GM12878 (cell line): ENCODE results near the gene HINFP. TPM values are rescaled to one million over a fixed set of nuclear protein-coding genes. Genes with fewer than 3 reads are reported as not detected.

Source experiments
- ATAC-seq: fragments of 200-7000 bp; cut with Tn5 transposase; 3 replicates; pipeline ENCODE4 v1.9.1; 2020; ENCODE audit warnings: mild to moderate bottlenecking, moderate library complexity
- BruUV-seq: library from RNA; stranded (reverse); fragments of 400-500 nt; replicated peaks from 2 replicates; lab custom pipeline; 2021; lab: Mats Ljungman, UMichigan
- CTCF ChIA-PET: fragments of 300-600 bp; sonication (Branson Sonifier 250); formaldehyde crosslinking; extraction: SDS; loops from one replicate; lab custom pipeline; 2021; ENCODE audit warnings: inconsistent platforms; lab: Yijun Ruan, JAX
- POLR2A ChIA-PET: fragments of 350-600 bp; formaldehyde crosslinking; extraction: SDS; loops from one replicate; lab custom pipeline; 2021; ENCODE audit warnings: inconsistent platforms; lab: Charles Lee
- RAD21 ChIA-PET: fragments of 300-600 bp; sonication (Branson Sonifier 250); formaldehyde crosslinking; loops from one replicate; lab custom pipeline; 2023; ENCODE audit warnings: antibody characterized with exemption; ENCODE audit not compliant: unreplicated experiment; lab: Charles Lee
- SMC1A ChIA-PET: fragments of 300-600 bp; sonication (Branson Sonifier 250); formaldehyde crosslinking; loops from one replicate; lab custom pipeline; 2023; ENCODE audit not compliant: unreplicated experiment, uncharacterized antibody; lab: Charles Lee
- DNase-seq: peaks from one replicate; pipeline ENCODE4 v3.0.0-alpha.2; 2011; ENCODE audit warnings: low read depth, low spot score
- FAIRE-seq: peaks from 3 replicates; lab custom pipeline; 2011; peaks lifted over from hg19 to GRCh38; lab: Jason Lieb, UNC
- H2AFZ ChIP-seq: 2 replicates; pipeline ENCODE4 v1.6.0; 2011; ENCODE audit warnings: low read depth, low read length, control low read depth; ENCODE audit not compliant: control insufficient read depth
- H3K27ac ChIP-seq: 2 replicates; pipeline ENCODE4 v1.5.1; 2011; ENCODE audit warnings: control low read depth; ENCODE audit not compliant: control insufficient read depth, insufficient read depth
- H3K27me3 ChIP-seq, 2 experiments: replicated peaks in 1 of 2; 2 replicates each; pipeline versions ENCODE4 v1.6.0 to v1.6.1; 2011; ENCODE audit warnings: low read length in 1 of 2; ENCODE audit not compliant: control insufficient read depth in 2 of 2, insufficient read depth in 2 of 2
- H3K36me3 ChIP-seq, 2 experiments: 2 replicates each; pipeline ENCODE4 v1.5.1; 2011; ENCODE audit warnings: low read length in 1 of 2; ENCODE audit not compliant: control insufficient read depth in 2 of 2, insufficient read depth in 2 of 2
- H3K4me1 ChIP-seq: 2 replicates; pipeline ENCODE4 v1.6.1; 2011; ENCODE audit warnings: mild to moderate bottlenecking, low read length, moderate library complexity, mixed read lengths; ENCODE audit not compliant: control insufficient read depth, insufficient read depth
- H3K4me2 ChIP-seq: 2 replicates; pipeline ENCODE4 v1.6.0; 2011; ENCODE audit warnings: control low read depth; ENCODE audit not compliant: control insufficient read depth, insufficient read depth
- H3K4me3 ChIP-seq: fragments of 200-600 bp; sonication (generic); 2 replicates; pipeline ENCODE4 v1.5.1; 2016
- H3K79me2 ChIP-seq: 2 replicates; pipeline ENCODE4 v1.6.0; 2011; ENCODE audit warnings: low read length; ENCODE audit not compliant: control insufficient read depth, insufficient read depth
- H3K9ac ChIP-seq: 2 replicates; pipeline ENCODE4 v1.8.0; 2011; ENCODE audit warnings: low read length, control low read depth, mixed read lengths; ENCODE audit not compliant: control insufficient read depth, insufficient read depth
- H3K9me3 ChIP-seq: replicated peaks from 3 replicates; pipeline ENCODE4 v1.5.1; 2011; ENCODE audit warnings: mild to moderate bottlenecking, low read length; ENCODE audit not compliant: control insufficient read depth, insufficient read depth
- H4K20me1 ChIP-seq: 2 replicates; pipeline ENCODE4 v1.6.0; 2011; ENCODE audit not compliant: control insufficient read depth, insufficient read depth
- BHLHE40 ChIP-seq, 2 experiments: fragments of 450-650 bp in 1 of 2; IDR thresholded peaks; 2 replicates each; pipeline ENCODE4 v1.6.1; 2011 to 2017; ENCODE audit warnings: low read depth in 2 of 2, borderline replicate concordance in 1 of 2, improper control_type of control experiment in 1 of 2, low read length in 1 of 2, mild to moderate bottlenecking in 1 of 2
- BMI1 ChIP-seq: fragments of 450-650 bp; IDR thresholded peaks from 2 replicates; pipeline ENCODE4 v1.6.1; 2016; ENCODE audit warnings: mild to moderate bottlenecking, moderate library complexity, borderline replicate concordance
- RB1 ChIP-seq: fragments of 450-650 bp; formaldehyde crosslinking; IDR thresholded peaks from 2 replicates; pipeline ENCODE4 v1.6.1; 2017; ENCODE audit warnings: mild to moderate bottlenecking, borderline replicate concordance
- RBBP5 ChIP-seq: fragments of 200-600 bp; sonication (generic); conservative IDR thresholded peaks from 2 replicates; pipeline ENCODE4 v1.6.1; 2016
- WGBS: methylation state at CpG from one replicate; pipeline ENCODE4 v1.1.6; 2016; ENCODE audit warnings: low lambda C conversion rate; ENCODE audit not compliant: insufficient replicate concordance, insufficient coverage; ENCODE audit errors: missing lambda C conversion rate; 5-methylcytosine and 5-hydroxymethylcytosine counted together
- in situ Hi-C: fragments of 300-500 bp; cut with MboI; formaldehyde crosslinking; loops from 9 replicates; pipeline ENCODE4 v1.14.3; 2018; ENCODE audit warnings: mixed read lengths
- intact Hi-C: fragments of 100-400 bp; cut with micrococcal nuclease; formaldehyde crosslinking; loops from one replicate; pipeline ENCODE4 v1.14.2; 2022; ENCODE audit not compliant: unreplicated experiment
- polyA plus RNA-seq, 11 experiments: library from polyadenylated mRNA; depleted of rRNA in 4 of 11; unstranded in 6 of 11; stranded (reverse) in 5 of 11; fragments of >200 nt; fragmentation: Nextera tagmentation in 4 of 11; fragmentation: Illumina TruSeq in 1 of 11; extraction: Ambion mirVana in 4 of 11; extraction: Trizol in 1 of 11; gene quantifications; 1 replicate in 1 of 11; 2 replicates in 10 of 11; pipeline versions ENCODE4 v1.2.1 to v1.2.3, GENCODE V29; 2011 to 2016; ENCODE audit warnings: inconsistent platforms in 2 of 11, missing spikeins in 2 of 11, low read depth in 1 of 11
- total RNA-seq, 4 experiments: library from RNA; depleted of rRNA in 3 of 4; stranded (reverse); fragments of >200 nt in 3 of 4; fragmentation: Illumina TruSeq in 1 of 4; extraction: Trizol in 1 of 4; gene quantifications; 2 replicates each; pipeline versions ENCODE4 v1.2.1 to v1.2.3, GENCODE V29; 2013 to 2021

The HINFP gene
- total and polyA plus RNA-seq, 10 of the 15 experiments (the other 5 are each of a cell fraction or from before 2014, with no cell fraction given): 13.1 to 26.3 (median 18.6) TPM

DNA sequence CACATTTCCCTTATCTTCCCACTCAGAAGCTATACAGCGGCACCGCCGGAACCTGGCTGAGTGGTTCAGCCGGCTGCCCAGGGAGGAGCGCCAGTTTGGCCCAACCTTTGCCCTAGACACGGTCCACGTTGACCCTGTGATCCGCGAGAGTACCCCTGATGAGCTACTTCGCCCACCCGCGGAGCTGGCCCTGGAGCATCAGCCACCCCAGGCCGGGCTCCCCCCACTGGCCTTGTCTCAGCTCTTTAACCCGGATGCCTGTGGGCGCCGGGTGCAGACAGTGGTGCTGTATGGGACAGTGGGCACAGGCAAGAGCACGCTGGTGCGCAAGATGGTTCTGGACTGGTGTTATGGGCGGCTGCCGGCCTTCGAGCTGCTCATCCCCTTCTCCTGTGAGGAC, 52.1 kb downstream of the HINFP start:
- peaks cover 2% of the 10 kb centered on the region; the same call in 1 of the 2 replicates for H3K79me2 ChIP-seq
- ATAC-seq (no peak), FAIRE-seq (no peak), DNase-seq (no peak)
- H3K4me3 ChIP-seq: no peak overlapping the region
- H3K4me1 ChIP-seq: peaks cover 4% of the 10 kb centered on the region; the same call in 1 of the 2 replicates
- TF ChIP-seq BHLHE40 (IDR thresholded peaks at IDR 0.05; ENCODE audit: borderline replicate concordance in 1 of 2, low read depth in 2 of 2, low read length in 1 of 2) (no peak), RBBP5 (no peak)
- intact Hi-C loops: no loop called here
- RAD21 ChIA-PET: no interaction called here
- H2AFZ ChIP-seq: no peak overlapping the region
- H3K9ac ChIP-seq: no peak overlapping the region
- 94% methylated on average over 21 of the region's 21 CpGs for WGBS
- POLR2A ChIA-PET: interaction anchor here (0.6 kb wide), 1 partner anchor 591 kb away, joined by 6 read pairs; no protein-coding TSS in a partner anchor
- H3K4me2 ChIP-seq: no peak overlapping the region
- SMC1A ChIA-PET: interaction anchor here (0.9 to 1.1 kb wide), 2 partner anchors 53 to 64 kb away, joined by 3 read pairs; partner anchors contain the start of gene HINFP
- H3K36me3 ChIP-seq: peaks cover 0 to 2% of the 10 kb centered on the region in 2 experiments; a peak in 2 of 4 replicates
- CTCF ChIA-PET: no interaction called here
- no peak overlapping the region for H3K27ac ChIP-seq
- BruUV-seq: no TSS peak
- no peaks in the 10 kb centered on the region for H3K9me3 ChIP-seq
- H4K20me1 ChIP-seq: no peaks in the 10 kb centered on the region
- H3K27me3 ChIP-seq: no peaks in the 10 kb centered on the region
- in situ Hi-C loops: no loop called here

- POLR2A ChIA-PET: no interaction called here
- CTCF ChIA-PET: interaction anchor here (1.2 kb wide), 1 partner anchor 21 kb away, joined by 3 read pairs; no protein-coding TSS in a partner anchor
- DNase-seq (no peak), ATAC-seq (no peak), FAIRE-seq (no peak)
- in situ Hi-C loops: no loop called here
- Histone ChIP-seq H3K79me2 (no peaks in the 10 kb centered on the region), H3K4me1 (no peaks in the 10 kb centered on the region), H3K27ac (no peak overlapping the region), H3K9me3 (no peaks in the 10 kb centered on the region), H4K20me1 (no peaks in the 10 kb centered on the region), H3K27me3 (no peaks in the 10 kb centered on the region; a peak in 1 of 4 replicates), H3K9ac (no peak overlapping the region), H2AFZ (no peak overlapping the region), H3K4me3 (no peak overlapping the region), H3K36me3 (peaks cover 0 to 2% of the 10 kb centered on the region in 2 experiments; a peak in 2 of 4 replicates), H3K4me2 (no peak overlapping the region)
- BruUV-seq: no TSS peak
- TF ChIP-seq BMI1: no peak
- TF ChIP-seq RB1: no peak
- SMC1A ChIA-PET: interaction anchor here (1.0 to 1.6 kb wide), 2 partner anchors 17 to 19 kb away, joined by 3 read pairs; no protein-coding TSS in a partner anchor
- intact Hi-C loops: no loop called here
- 82% methylated on average over 6 of the region's 6 CpGs for WGBS
- RAD21 ChIA-PET: no interaction called here
Observed at GRCh38 chr11:119175493-119176077, 54.2 kb downstream of the HINFP start.
